Bronchial epithelial cell (primary cell): ENCODE results near the gene NFS1. TPM values are rescaled to one million over a fixed set of nuclear protein-coding genes. Genes with fewer than 3 reads are reported as not detected.

Experiments
- DNase-seq: peaks from one replicate; pipeline ENCODE4 v3.0.0-alpha.2; 2010; ENCODE audit warnings: low read depth
- FAIRE-seq: peaks from 2 replicates; lab custom pipeline; 2011; peaks lifted over from hg19 to GRCh38; lab: Jason Lieb, UNC
- H3K27me3 ChIP-seq: 2 replicates; pipeline ENCODE4 v1.5.1; 2011; ENCODE audit warnings: low read length; ENCODE audit not compliant: control insufficient read depth, insufficient read depth
- H3K36me3 ChIP-seq: 2 replicates; pipeline ENCODE4 v1.5.1; 2011; ENCODE audit warnings: low read length; ENCODE audit not compliant: control insufficient read depth, insufficient read depth
- H3K4me3 ChIP-seq: 2 replicates; pipeline ENCODE4 v1.5.1; 2011; ENCODE audit warnings: mild to moderate bottlenecking, low read depth, low read length, control low read depth
- total RNA-seq: library from RNA; depleted of rRNA; stranded (reverse); fragments of >200 nt; gene quantifications from 2 replicates; pipeline ENCODE4 v1.2.1, GENCODE V29; 2014
- TF ChIP-seq, protein P1 (sequence below): IDR thresholded peaks from 2 replicates; pipeline ENCODE4 v1.5.1; 2011; ENCODE audit warnings: mild to moderate bottlenecking, moderate library complexity, low read length, control low read depth, inconsistent platforms; ENCODE audit not compliant: insufficient read depth, severe bottlenecking

Gene NFS1
- total RNA-seq, 1 donor from 2014 or later, result 15.5 TPM

DNA sequence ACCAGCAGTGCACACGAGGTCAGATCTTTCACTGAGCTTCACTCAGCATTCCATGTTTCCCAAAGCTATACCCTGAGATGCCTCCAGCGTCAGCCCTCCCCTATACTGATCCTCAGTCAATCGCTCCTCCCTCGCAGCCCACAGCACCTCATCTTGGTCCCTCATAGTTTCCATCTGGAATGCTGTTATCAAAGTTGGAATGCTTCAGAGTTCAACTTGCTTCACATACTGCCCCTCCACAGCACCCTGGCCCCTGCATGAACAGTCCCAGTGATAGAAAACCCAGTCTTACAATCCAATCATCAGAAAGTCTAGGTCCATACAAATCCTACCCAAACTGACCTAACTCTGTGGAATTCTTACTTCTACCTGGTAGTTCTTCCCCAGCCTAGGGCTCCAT is 63.5 kb downstream of the NFS1 start:
- DNase-seq (no peak), FAIRE-seq (no peak)
- no peaks in the 10 kb centered on the region for H3K27me3 ChIP-seq

DNA sequence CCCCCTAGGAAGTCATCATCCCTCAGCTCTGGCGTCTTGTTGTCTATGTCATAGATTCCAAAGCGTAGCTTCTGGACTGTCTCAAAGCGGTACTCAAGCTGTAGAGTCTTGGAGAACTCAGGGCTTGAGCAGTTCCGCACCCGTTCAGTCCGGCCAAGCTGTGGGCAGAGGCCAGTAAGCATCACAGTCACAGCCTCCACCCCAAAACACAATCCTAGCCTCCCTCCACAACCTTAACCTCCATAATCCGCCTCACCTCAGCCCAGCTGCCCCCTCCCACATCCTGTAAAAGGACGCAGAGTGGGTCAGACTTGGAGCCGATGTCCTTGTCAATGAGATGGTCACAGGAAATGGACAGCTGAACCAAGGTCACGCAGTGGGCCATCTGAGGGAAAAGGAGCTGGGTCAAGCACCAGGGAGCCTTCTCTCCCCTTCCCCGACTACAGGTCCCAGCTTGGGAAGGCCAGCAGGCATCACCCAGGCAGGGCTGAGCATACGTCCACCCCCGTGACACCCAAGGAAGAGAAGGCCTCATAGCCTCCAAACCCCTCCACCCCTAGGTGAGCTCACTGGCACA is 66.5 kb downstream of the NFS1 start:
- DNase-seq, result no peak
- TF ChIP-seq, protein P1, sequence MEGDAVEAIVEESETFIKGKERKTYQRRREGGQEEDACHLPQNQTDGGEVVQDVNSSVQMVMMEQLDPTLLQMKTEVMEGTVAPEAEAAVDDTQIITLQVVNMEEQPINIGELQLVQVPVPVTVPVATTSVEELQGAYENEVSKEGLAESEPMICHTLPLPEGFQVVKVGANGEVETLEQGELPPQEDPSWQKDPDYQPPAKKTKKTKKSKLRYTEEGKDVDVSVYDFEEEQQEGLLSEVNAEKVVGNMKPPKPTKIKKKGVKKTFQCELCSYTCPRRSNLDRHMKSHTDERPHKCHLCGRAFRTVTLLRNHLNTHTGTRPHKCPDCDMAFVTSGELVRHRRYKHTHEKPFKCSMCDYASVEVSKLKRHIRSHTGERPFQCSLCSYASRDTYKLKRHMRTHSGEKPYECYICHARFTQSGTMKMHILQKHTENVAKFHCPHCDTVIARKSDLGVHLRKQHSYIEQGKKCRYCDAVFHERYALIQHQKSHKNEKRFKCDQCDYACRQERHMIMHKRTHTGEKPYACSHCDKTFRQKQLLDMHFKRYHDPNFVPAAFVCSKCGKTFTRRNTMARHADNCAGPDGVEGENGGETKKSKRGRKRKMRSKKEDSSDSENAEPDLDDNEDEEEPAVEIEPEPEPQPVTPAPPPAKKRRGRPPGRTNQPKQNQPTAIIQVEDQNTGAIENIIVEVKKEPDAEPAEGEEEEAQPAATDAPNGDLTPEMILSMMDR, result no peak
- FAIRE-seq, result no peak
- no peak overlapping the region for H3K4me3 ChIP-seq
- no peaks in the 10 kb centered on the region for H3K27me3 ChIP-seq
- H3K36me3 ChIP-seq, result peaks cover 14% of the 10 kb centered on the region

More for the DNA sequence above, 63.5 kb downstream of the NFS1 start:
- Histone ChIP-seq H3K4me3 (no peak overlapping the region), H3K36me3 (peaks cover 10% of the 10 kb centered on the region)
- TF ChIP-seq, protein P1, result no peak

- Histone ChIP-seq H3K27me3 (no peaks in the 10 kb centered on the region), H3K36me3 (peaks cover 19% of the 10 kb centered on the region), H3K4me3 (no peak overlapping the region)
- FAIRE-seq (no peak), DNase-seq (no peak)
- TF ChIP-seq, protein P1, result no peak
These were observed 68.5 kb downstream of the NFS1 start for GRCh38 chr20:35630636-35631035.

GRCh38 chr20:35629427-35630145 is 69.6 kb downstream of the NFS1 start:
- Histone ChIP-seq H3K4me3 (no peak overlapping the region), H3K27me3 (no peaks in the 10 kb centered on the region), H3K36me3 (peaks cover 19% of the 10 kb centered on the region)
- TF ChIP-seq, protein P1, result no peak
- no peak for DNase-seq
- FAIRE-seq, result no peak

DNA sequence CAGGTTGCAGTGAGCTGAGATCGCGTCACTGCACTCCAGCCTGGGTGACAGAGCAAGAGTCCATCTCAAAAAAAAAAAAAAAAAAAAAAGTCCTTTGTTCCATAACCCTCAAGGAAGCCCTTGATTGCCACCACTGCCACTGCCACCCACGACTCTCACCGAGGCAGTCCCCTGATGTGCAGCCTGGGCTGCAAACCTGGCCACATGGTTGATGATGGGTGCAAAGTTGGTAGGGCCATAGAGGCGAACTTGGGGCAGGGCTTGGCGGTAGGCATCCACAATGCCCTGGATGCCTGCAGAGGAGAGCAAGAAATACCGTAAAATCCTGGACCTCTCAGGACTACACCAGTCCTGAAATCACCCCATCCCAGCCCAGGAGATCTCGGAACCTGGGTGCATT is 72.0 kb downstream of the NFS1 start:
- FAIRE-seq, result no peak
- Histone ChIP-seq H3K36me3 (peaks cover 17% of the 10 kb centered on the region), H3K27me3 (no peaks in the 10 kb centered on the region), H3K4me3 (no peak overlapping the region)
- TF ChIP-seq, protein P1, result no peak
- no peak for DNase-seq
